HG03135 (cell line): ENCODE measurements around the gene PBLD.

ENCODE experiments used
- ATAC-seq: cut with Tn5 transposase; IDR thresholded peaks from one replicate; pipeline ENCODE4 v1.9.1; 2021; ENCODE audit warnings: mild to moderate bottlenecking, moderate library complexity; ENCODE audit not compliant: unreplicated experiment

Gene PBLD

GRCh38 chr10:68239069-68239468, 93.7 kb downstream of the PBLD start:
- ATAC-seq: no peak

- ATAC-seq: no peak
Observed at GRCh38 chr10:68238371-68238770, 94.4 kb downstream of the PBLD start.

GRCh38 chr10:68237173-68237572, 95.6 kb downstream of the PBLD start:
- no peak for ATAC-seq

GRCh38 chr10:68235581-68235980, 97.1 kb downstream of the PBLD start:
- no peak for ATAC-seq

GRCh38 chr10:68235111-68235510, 97.6 kb downstream of the PBLD start:
- no peak for ATAC-seq

GRCh38 chr10:68233046-68233445, 99.7 kb downstream of the PBLD start:
- no peak for ATAC-seq
